ENCODE data around the gene FBH1. TPM values are rescaled to one million over a fixed set of nuclear protein-coding genes. Genes with fewer than 3 reads are reported as not detected.

FBH1 gene
- total and polyA plus RNA-seq, 2 experiments from 2014 or later = 62.5 to 90.8 TPM

DNA sequence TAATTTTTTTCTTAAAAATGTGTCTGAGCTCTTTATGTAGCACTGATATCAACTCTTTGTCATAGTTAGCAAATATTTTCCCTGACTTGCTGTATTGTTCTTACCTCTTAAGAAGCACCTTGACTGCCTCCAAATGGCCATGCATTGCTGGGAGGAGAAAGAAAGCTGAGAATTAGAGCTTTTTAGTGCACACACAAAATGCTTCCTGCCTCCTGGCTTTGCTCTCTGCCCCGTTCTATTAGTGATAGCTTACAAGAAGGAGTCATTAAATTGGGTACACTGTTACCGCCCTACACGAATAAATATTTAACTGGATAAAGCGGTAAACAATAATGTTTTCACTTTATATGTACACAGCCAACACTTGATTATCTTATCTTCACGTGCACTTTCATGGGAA is 4.4 kb upstream of the FBH1 start:
- H4K20me1 ChIP-seq (replicated peaks; ENCODE audit: insufficient read depth) = peaks cover 19% of the 10 kb centered on the region
- peaks cover 18% of the 10 kb centered on the region for H3K79me2 ChIP-seq (replicated peaks; ENCODE audit: insufficient read depth)
- peaks cover 7% of the 10 kb centered on the region; the same call in 1 of the 2 replicates for H3K4me1 ChIP-seq (ENCODE audit: insufficient read depth)
- no peak overlapping the region for H3K4me3 ChIP-seq
- Mint-ChIP-seq H3K27me3 (ENCODE audit: insufficient read depth, low read depth, poor library complexity) (peaks cover 3% of the 10 kb centered on the region), H3K4me3 (no peak overlapping the region), H3K36me3 (ENCODE audit: low read depth) (peaks cover 62% of the 10 kb centered on the region), H3K4me1 (peaks cover 16% of the 10 kb centered on the region), H3K27ac (no peak overlapping the region), H3K9me3 (no peaks in the 10 kb centered on the region)
- no peak overlapping the region for H2AFZ ChIP-seq
- ATAC-seq (no peak), DNase-seq (ENCODE audit: low spot score) (no peak)
- H3K9me2 ChIP-seq (ENCODE audit: insufficient read depth) = no peaks in the 10 kb centered on the region
- TF ChIP-seq JUNB (IDR thresholded peaks at IDR 0.05; ENCODE audit: unreplicated experiment) = no peak
- no peak for TF ChIP-seq EZH2 (IDR thresholded peaks at IDR 0.05; ENCODE audit: low read depth, unreplicated experiment)
- TF ChIP-seq EZH2phosphoT487 (IDR thresholded peaks at IDR 0.05; ENCODE audit: unreplicated experiment) = no peak
- TF ChIP-seq STAT1 (IDR thresholded peaks at IDR 0.05; ENCODE audit: unreplicated experiment) = no peak
- no peak for TF ChIP-seq NANOG (IDR thresholded peaks at IDR 0.05; ENCODE audit: borderline replicate concordance)
- no peak for TF ChIP-seq POLR2AphosphoS5 (IDR thresholded peaks at IDR 0.05; ENCODE audit: low read depth)
- TF ChIP-seq, protein P1, sequence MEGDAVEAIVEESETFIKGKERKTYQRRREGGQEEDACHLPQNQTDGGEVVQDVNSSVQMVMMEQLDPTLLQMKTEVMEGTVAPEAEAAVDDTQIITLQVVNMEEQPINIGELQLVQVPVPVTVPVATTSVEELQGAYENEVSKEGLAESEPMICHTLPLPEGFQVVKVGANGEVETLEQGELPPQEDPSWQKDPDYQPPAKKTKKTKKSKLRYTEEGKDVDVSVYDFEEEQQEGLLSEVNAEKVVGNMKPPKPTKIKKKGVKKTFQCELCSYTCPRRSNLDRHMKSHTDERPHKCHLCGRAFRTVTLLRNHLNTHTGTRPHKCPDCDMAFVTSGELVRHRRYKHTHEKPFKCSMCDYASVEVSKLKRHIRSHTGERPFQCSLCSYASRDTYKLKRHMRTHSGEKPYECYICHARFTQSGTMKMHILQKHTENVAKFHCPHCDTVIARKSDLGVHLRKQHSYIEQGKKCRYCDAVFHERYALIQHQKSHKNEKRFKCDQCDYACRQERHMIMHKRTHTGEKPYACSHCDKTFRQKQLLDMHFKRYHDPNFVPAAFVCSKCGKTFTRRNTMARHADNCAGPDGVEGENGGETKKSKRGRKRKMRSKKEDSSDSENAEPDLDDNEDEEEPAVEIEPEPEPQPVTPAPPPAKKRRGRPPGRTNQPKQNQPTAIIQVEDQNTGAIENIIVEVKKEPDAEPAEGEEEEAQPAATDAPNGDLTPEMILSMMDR (conservative IDR thresholded peaks at IDR 0.05; ENCODE audit: low read depth in 2 of 2) = no peak
- TF ChIP-seq ZNF114 (CRISPR knock-in tag; IDR thresholded peaks at IDR 0.05) = no peak
- TF ChIP-seq, protein P2, sequence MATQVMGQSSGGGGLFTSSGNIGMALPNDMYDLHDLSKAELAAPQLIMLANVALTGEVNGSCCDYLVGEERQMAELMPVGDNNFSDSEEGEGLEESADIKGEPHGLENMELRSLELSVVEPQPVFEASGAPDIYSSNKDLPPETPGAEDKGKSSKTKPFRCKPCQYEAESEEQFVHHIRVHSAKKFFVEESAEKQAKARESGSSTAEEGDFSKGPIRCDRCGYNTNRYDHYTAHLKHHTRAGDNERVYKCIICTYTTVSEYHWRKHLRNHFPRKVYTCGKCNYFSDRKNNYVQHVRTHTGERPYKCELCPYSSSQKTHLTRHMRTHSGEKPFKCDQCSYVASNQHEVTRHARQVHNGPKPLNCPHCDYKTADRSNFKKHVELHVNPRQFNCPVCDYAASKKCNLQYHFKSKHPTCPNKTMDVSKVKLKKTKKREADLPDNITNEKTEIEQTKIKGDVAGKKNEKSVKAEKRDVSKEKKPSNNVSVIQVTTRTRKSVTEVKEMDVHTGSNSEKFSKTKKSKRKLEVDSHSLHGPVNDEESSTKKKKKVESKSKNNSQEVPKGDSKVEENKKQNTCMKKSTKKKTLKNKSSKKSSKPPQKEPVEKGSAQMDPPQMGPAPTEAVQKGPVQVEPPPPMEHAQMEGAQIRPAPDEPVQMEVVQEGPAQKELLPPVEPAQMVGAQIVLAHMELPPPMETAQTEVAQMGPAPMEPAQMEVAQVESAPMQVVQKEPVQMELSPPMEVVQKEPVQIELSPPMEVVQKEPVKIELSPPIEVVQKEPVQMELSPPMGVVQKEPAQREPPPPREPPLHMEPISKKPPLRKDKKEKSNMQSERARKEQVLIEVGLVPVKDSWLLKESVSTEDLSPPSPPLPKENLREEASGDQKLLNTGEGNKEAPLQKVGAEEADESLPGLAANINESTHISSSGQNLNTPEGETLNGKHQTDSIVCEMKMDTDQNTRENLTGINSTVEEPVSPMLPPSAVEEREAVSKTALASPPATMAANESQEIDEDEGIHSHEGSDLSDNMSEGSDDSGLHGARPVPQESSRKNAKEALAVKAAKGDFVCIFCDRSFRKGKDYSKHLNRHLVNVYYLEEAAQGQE (IDR thresholded peaks at IDR 0.05; ENCODE audit: unreplicated experiment) = no peak
- TF ChIP-seq CREB1 (CRISPR knock-in tag; IDR thresholded peaks at IDR 0.05; ENCODE audit: low read depth) = no peak
- no peak for TF ChIP-seq ZNF331 (CRISPR knock-in tag; IDR thresholded peaks at IDR 0.05; ENCODE audit: low read depth)
- TF ChIP-seq, protein P3, sequence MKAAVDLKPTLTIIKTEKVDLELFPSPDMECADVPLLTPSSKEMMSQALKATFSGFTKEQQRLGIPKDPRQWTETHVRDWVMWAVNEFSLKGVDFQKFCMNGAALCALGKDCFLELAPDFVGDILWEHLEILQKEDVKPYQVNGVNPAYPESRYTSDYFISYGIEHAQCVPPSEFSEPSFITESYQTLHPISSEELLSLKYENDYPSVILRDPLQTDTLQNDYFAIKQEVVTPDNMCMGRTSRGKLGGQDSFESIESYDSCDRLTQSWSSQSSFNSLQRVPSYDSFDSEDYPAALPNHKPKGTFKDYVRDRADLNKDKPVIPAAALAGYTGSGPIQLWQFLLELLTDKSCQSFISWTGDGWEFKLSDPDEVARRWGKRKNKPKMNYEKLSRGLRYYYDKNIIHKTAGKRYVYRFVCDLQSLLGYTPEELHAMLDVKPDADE (IDR thresholded peaks at IDR 0.05) = no peak
- TF ChIP-seq, protein P4, sequence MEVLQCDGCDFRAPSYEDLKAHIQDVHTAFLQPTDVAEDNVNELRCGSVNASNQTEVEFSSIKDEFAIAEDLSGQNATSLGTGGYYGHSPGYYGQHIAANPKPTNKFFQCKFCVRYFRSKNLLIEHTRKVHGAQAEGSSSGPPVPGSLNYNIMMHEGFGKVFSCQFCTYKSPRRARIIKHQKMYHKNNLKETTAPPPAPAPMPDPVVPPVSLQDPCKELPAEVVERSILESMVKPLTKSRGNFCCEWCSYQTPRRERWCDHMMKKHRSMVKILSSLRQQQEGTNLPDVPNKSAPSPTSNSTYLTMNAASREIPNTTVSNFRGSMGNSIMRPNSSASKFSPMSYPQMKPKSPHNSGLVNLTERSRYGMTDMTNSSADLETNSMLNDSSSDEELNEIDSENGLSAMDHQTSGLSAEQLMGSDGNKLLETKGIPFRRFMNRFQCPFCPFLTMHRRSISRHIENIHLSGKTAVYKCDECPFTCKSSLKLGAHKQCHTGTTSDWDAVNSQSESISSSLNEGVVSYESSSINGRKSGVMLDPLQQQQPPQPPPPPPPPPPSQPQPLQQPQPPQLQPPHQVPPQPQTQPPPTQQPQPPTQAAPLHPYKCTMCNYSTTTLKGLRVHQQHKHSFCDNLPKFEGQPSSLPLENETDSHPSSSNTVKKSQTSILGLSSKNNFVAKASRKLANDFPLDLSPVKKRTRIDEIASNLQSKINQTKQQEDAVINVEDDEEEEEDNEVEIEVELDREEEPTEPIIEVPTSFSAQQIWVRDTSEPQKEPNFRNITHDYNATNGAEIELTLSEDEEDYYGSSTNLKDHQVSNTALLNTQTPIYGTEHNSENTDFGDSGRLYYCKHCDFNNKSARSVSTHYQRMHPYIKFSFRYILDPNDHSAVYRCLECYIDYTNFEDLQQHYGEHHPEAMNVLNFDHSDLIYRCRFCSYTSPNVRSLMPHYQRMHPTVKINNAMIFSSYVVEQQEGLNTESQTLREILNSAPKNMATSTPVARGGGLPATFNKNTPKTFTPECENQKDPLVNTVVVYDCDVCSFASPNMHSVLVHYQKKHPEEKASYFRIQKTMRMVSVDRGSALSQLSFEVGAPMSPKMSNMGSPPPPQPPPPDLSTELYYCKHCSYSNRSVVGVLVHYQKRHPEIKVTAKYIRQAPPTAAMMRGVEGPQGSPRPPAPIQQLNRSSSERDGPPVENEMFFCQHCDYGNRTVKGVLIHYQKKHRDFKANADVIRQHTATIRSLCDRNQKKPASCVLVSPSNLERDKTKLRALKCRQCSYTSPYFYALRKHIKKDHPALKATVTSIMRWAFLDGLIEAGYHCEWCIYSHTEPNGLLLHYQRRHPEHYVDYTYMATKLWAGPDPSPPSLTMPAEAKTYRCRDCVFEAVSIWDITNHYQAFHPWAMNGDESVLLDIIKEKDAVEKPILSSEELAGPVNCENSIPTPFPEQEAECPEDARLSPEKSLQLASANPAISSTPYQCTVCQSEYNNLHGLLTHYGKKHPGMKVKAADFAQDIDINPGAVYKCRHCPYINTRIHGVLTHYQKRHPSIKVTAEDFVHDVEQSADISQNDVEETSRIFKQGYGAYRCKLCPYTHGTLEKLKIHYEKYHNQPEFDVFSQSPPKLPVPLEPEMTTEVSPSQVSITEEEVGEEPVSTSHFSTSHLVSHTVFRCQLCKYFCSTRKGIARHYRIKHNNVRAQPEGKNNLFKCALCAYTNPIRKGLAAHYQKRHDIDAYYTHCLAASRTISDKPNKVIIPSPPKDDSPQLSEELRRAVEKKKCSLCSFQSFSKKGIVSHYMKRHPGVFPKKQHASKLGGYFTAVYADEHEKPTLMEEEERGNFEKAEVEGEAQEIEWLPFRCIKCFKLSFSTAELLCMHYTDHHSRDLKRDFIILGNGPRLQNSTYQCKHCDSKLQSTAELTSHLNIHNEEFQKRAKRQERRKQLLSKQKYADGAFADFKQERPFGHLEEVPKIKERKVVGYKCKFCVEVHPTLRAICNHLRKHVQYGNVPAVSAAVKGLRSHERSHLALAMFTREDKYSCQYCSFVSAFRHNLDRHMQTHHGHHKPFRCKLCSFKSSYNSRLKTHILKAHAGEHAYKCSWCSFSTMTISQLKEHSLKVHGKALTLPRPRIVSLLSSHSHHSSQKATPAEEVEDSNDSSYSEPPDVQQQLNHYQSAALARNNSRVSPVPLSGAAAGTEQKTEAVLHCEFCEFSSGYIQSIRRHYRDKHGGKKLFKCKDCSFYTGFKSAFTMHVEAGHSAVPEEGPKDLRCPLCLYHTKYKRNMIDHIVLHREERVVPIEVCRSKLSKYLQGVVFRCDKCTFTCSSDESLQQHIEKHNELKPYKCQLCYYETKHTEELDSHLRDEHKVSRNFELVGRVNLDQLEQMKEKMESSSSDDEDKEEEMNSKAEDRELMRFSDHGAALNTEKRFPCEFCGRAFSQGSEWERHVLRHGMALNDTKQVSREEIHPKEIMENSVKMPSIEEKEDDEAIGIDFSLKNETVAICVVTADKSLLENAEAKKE (CRISPR knock-in tag; IDR thresholded peaks at IDR 0.05) = no peak
- H3F3A ChIP-seq (replicated peaks; ENCODE audit: low read depth) = peaks cover 3% of the 10 kb centered on the region; the same call in 1 of the 2 replicates
- H3K4me2 ChIP-seq = no peak overlapping the region
- H3K27ac ChIP-seq (ENCODE audit: low read depth) = no peak overlapping the region
- no peaks in the 10 kb centered on the region for H3K27me3 ChIP-seq (ENCODE audit: insufficient read depth)
- peaks cover 29% of the 10 kb centered on the region for H3K36me3 ChIP-seq (ENCODE audit: insufficient read depth)
